Pulmonary artery endothelial cell (primary cell): Measurements from ENCODE around the gene OR52E2. TPM values are rescaled to one million over a fixed set of nuclear protein-coding genes. Genes with fewer than 3 reads are reported as not detected.

Source experiments
- DNase-seq: peaks from one replicate; pipeline ENCODE4 v3.0.0-alpha.2; 2011; ENCODE audit warnings: low read depth, low spot score
- total RNA-seq: library from RNA; depleted of rRNA; stranded (reverse); fragments of >200 nt; gene quantifications from 2 replicates; pipeline ENCODE4 v1.2.3, GENCODE V29; 2014

The OR52E2 gene
- total RNA-seq, 1 donor from 2014 or later: not detected

DNA sequence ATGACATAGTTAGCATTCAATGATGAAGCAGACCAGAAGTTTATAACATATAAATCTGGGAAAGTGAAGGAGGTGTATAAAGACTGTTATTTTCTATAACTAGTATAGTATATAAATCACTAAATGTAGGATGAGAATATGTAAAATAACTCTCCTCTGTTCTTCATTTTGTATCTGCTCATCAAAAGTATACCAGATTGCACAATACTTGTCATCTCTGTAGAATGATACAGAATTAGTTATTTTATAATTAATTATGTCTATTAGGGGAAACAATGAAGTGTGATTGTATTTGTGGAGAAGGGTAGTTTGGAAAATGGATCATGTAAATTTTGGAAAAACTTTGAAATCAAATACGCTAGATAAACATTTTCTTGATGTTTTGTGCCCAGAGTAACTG lies 46.4 kb downstream of the OR52E2 start:
- DNase-seq: no peak

DNA sequence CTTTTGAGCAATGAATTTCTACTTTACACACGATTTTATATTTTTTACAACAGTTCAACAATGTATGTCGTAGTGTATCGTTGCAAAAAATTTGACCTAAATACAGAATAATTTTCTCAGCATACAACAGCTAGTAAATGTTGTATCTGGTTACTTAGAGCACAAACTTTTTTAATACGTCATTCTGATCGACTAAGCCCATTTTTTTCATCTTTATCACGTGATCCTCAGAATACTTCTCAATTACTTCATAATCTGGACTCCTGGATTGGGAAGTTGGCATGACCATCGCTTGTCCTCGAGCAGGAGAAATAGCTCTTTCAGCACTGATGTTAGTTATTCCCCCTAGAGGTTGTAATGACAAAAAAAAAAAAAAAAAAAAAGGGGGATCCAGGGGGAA lies 48.2 kb downstream of the OR52E2 start:
- no peak for DNase-seq

Other genes with a start within 250 kb of the OR52E2 start
- gene OR51F2, start 238.3 kb downstream of the OR52E2 start, total RNA-seq: not detected in 2 replicates
- not detected in 2 replicates for gene OR51S1, start 210.4 kb downstream of the OR52E2 start, total RNA-seq
- not detected in 2 replicates for gene OR51T1, start 177.7 kb downstream of the OR52E2 start, total RNA-seq
- gene OR51A7, start 155.8 kb downstream of the OR52E2 start, total RNA-seq: not detected in 2 replicates
- gene OR51G2, start 140.3 kb downstream of the OR52E2 start, total RNA-seq: not detected in 2 replicates
- gene OR51G1, start 135.3 kb downstream of the OR52E2 start, total RNA-seq: not detected in 2 replicates
- gene OR51A4, start 112.0 kb downstream of the OR52E2 start, total RNA-seq: not detected in 2 replicates
- not detected in 2 replicates for gene OR51A2, start 103.9 kb downstream of the OR52E2 start, total RNA-seq
- not detected in 2 replicates for gene OR51L1, start 64.8 kb downstream of the OR52E2 start, total RNA-seq
- gene OR52J3, start 13.1 kb downstream of the OR52E2 start, total RNA-seq: not detected in 2 replicates
- gene OR52E1, start 9.9 kb upstream of the OR52E2 start, total RNA-seq: not detected in 2 replicates
- gene OR52A5, start 78.7 kb upstream of the OR52E2 start, total RNA-seq: not detected in 2 replicates
- gene OR52A1, start 95.1 kb upstream of the OR52E2 start, total RNA-seq: not detected in 2 replicates
- not detected in 2 replicates for gene OR51V1, start 141.1 kb upstream of the OR52E2 start, total RNA-seq
- not detected in 2 replicates for gene HBB, start 167.4 kb upstream of the OR52E2 start, total RNA-seq
- not detected in 2 replicates for gene HBD, start 174.9 kb upstream of the OR52E2 start, total RNA-seq
- gene HBG1, start 190.2 kb upstream of the OR52E2 start, total RNA-seq: not detected in 2 replicates
- not detected in 2 replicates for gene HBG2, start 195.2 kb upstream of the OR52E2 start, total RNA-seq
- gene HBE1, start 210.3 kb upstream of the OR52E2 start, total RNA-seq: not detected in 2 replicates
- not detected in 2 replicates for gene OR51B4, start 242.3 kb upstream of the OR52E2 start, total RNA-seq